Activated B cell treated with CpG ODN at 0.5 μM for 24 hours (primary cell): Measurements from ENCODE around the gene ZFP62. TPM values are rescaled to one million over a fixed set of nuclear protein-coding genes. Genes with fewer than 3 reads are reported as not detected.

Experiments used
- ATAC-seq: fragments of 200-7000 bp; cut with Tn5 transposase; one replicate; pipeline ENCODE4 v1.10.0; 2021; ENCODE audit warnings: low read depth, mild to moderate bottlenecking, moderate library complexity
- CTCF ChIA-PET: fragments of 350-600 bp; sonication (Branson Sonifier 250); formaldehyde crosslinking; loops from one replicate; lab custom pipeline; 2021; ENCODE audit warnings: antibody characterized with exemption; lab: Charles Lee
- POLR2A ChIA-PET: fragments of 350-600 bp; sonication (Branson Sonifier 250); formaldehyde crosslinking; loops from one replicate; lab custom pipeline; 2021; ENCODE audit warnings: antibody characterized with exemption; lab: Charles Lee
- DNase-seq: peaks from one replicate; pipeline ENCODE4 v3.0.0; 2022
- H3K27ac Mint-ChIP-seq: one replicate; pipeline ENCODE4 v1.8.0; 2020; ENCODE audit warnings: mixed read lengths
- H3K27me3 Mint-ChIP-seq: one replicate; pipeline ENCODE4 v1.8.0; 2021; ENCODE audit warnings: mixed read lengths
- H3K36me3 Mint-ChIP-seq: one replicate; pipeline ENCODE4 v1.8.0; 2021; ENCODE audit warnings: low read depth, mixed read lengths
- H3K4me1 Mint-ChIP-seq: one replicate; pipeline ENCODE4 v1.8.0; 2021; ENCODE audit warnings: mixed read lengths
- H3K4me3 Mint-ChIP-seq: one replicate; pipeline ENCODE4 v1.8.0; 2020; ENCODE audit warnings: mild to moderate bottlenecking, mixed read lengths
- H3K9me3 Mint-ChIP-seq: one replicate; pipeline ENCODE4 v1.8.0; 2020; ENCODE audit warnings: mixed read lengths
- intact Hi-C: fragments of 100-400 bp; cut with micrococcal nuclease; formaldehyde crosslinking; loops from one replicate; pipeline ENCODE4 v1.15.1; 2024
- total RNA-seq: library from RNA; stranded (reverse); gene quantifications from 2 replicates; pipeline ENCODE4 v1.2.3, GENCODE V29; 2022
- TF ChIP-seq, protein P1 (sequence below): fragments of 200-600 bp; IDR thresholded peaks from one replicate; pipeline ENCODE4 v1.8.0; 2022; ENCODE audit warnings: antibody characterized with exemption, mild to moderate bottlenecking

Gene ZFP62
- total RNA-seq, 1 donor from 2014 or later: 45.6 TPM

DNA sequence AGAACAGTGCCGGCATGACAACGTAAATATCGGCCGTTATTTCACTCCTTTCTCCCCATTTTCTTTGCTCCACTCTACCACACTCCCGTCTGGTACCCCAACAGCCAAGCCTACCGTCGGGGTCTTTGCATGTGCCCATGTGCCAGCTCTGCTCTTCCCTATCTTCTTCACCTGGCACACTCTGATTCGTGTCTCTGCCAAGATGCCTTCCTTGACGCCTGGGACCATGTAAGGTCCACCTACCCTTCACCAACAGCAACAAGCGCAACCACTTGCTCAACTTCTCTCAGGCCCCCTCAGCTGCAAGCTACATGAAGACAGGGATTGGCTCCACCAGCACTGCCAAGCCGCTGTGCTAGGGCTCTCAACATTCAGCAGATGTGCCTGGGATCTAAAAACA is 62.9 kb downstream of the ZFP62 start:
- H3K4me1 Mint-ChIP-seq: peaks cover 81% of the 10 kb centered on the region
- TF ChIP-seq, protein P1, sequence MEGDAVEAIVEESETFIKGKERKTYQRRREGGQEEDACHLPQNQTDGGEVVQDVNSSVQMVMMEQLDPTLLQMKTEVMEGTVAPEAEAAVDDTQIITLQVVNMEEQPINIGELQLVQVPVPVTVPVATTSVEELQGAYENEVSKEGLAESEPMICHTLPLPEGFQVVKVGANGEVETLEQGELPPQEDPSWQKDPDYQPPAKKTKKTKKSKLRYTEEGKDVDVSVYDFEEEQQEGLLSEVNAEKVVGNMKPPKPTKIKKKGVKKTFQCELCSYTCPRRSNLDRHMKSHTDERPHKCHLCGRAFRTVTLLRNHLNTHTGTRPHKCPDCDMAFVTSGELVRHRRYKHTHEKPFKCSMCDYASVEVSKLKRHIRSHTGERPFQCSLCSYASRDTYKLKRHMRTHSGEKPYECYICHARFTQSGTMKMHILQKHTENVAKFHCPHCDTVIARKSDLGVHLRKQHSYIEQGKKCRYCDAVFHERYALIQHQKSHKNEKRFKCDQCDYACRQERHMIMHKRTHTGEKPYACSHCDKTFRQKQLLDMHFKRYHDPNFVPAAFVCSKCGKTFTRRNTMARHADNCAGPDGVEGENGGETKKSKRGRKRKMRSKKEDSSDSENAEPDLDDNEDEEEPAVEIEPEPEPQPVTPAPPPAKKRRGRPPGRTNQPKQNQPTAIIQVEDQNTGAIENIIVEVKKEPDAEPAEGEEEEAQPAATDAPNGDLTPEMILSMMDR: no peak
- ChIA-PET CTCF (no interaction called here), POLR2A (interaction anchor here (1.8 kb wide), 1 partner anchor 33 kb away, joined by 8 read pairs; no protein-coding TSS in a partner anchor)
- ATAC-seq (no peak), DNase-seq (no peak)
- no peaks in the 10 kb centered on the region for H3K27me3 Mint-ChIP-seq
- intact Hi-C loops: no loop called here
- H3K27ac Mint-ChIP-seq: peak overlapping the region; percentile 68
- H3K4me3 Mint-ChIP-seq: no peak overlapping the region
- H3K9me3 Mint-ChIP-seq: no peaks in the 10 kb centered on the region
- H3K36me3 Mint-ChIP-seq: peaks cover 53% of the 10 kb centered on the region

Other genes with a start within 250 kb of the ZFP62 start
- not detected in 2 replicates for gene FLT4, start 211.7 kb downstream of the ZFP62 start, total RNA-seq
- gene OR2Y1, start 121.2 kb downstream of the ZFP62 start, total RNA-seq: not detected in 2 replicates
- gene MGAT1, start 58.5 kb downstream of the ZFP62 start, total RNA-seq: 66.9 and 74.5 TPM in 2 replicates
- not detected in 2 replicates for gene BTNL8, start 37.9 kb upstream of the ZFP62 start, total RNA-seq
- gene BTNL3, start 127.6 kb upstream of the ZFP62 start, total RNA-seq: not detected in 2 replicates
- 24.3 and 27.6 TPM in 2 replicates for gene BTNL9, start 179.0 kb upstream of the ZFP62 start, total RNA-seq